DOHH2 (cell line): ENCODE measurements around the gene TIAM2.

ENCODE experiments used
- EZH2phosphoT487 ChIP-seq: fragments of 200-600 bp; sonication (generic); IDR thresholded peaks from 2 replicates; pipeline ENCODE4 v1.6.1; 2017; ENCODE audit warnings: borderline replicate concordance, mild to moderate bottlenecking, antibody characterized with exemption, low read length, moderate library complexity, mixed read lengths
- TF ChIP-seq, protein P1 (sequence below): fragments of 200-600 bp; sonication (generic); IDR thresholded peaks from one replicate; pipeline ENCODE4 v1.5.1; 2014; ENCODE audit warnings: antibody characterized with exemption, mild to moderate bottlenecking, low read depth, low read length; ENCODE audit not compliant: poor library complexity, severe bottlenecking

GRCh38 chr6:155141512-155141911, 146.4 kb downstream of the TIAM2 start:
- TF ChIP-seq, protein P1, sequence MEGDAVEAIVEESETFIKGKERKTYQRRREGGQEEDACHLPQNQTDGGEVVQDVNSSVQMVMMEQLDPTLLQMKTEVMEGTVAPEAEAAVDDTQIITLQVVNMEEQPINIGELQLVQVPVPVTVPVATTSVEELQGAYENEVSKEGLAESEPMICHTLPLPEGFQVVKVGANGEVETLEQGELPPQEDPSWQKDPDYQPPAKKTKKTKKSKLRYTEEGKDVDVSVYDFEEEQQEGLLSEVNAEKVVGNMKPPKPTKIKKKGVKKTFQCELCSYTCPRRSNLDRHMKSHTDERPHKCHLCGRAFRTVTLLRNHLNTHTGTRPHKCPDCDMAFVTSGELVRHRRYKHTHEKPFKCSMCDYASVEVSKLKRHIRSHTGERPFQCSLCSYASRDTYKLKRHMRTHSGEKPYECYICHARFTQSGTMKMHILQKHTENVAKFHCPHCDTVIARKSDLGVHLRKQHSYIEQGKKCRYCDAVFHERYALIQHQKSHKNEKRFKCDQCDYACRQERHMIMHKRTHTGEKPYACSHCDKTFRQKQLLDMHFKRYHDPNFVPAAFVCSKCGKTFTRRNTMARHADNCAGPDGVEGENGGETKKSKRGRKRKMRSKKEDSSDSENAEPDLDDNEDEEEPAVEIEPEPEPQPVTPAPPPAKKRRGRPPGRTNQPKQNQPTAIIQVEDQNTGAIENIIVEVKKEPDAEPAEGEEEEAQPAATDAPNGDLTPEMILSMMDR: no peak
- TF ChIP-seq EZH2phosphoT487: no peak
